K562 (cell line): ENCODE measurements around the gene CDK5RAP3. TPM values are rescaled to one million over a fixed set of nuclear protein-coding genes. Genes with fewer than 3 reads are reported as not detected.

ENCODE experiments used
- ZBTB40 ChIP-seq, 2 experiments: fragments of 450-650 bp in 1 of 2; sonication (generic) in 1 of 2; formaldehyde crosslinking in 1 of 2; IDR thresholded peaks; 2 replicates each; pipeline versions ENCODE4 v1.7.1 to v1.9.0; 2016 to 2022; ENCODE audit warnings: inconsistent platforms in 1 of 2, mild to moderate bottlenecking in 1 of 2, missing genetic modification reagents in 1 of 2
- polyA plus RNA-seq, 8 experiments: library from polyadenylated mRNA; depleted of rRNA in 4 of 8; stranded (reverse) in 5 of 8; unstranded in 3 of 8; fragments of >200 nt; fragmentation: Nextera tagmentation in 2 of 8; fragmentation: Illumina TruSeq in 1 of 8; extraction: Ambion mirVana in 2 of 8; extraction: Trizol in 1 of 8; gene quantifications; 2 replicates each; pipeline versions ENCODE4 v1.2.1 to v1.2.3, GENCODE V29; 2011 to 2014; ENCODE audit warnings: inconsistent platforms in 1 of 8, missing spikeins in 1 of 8
- total RNA-seq, 7 experiments: library from RNA; depleted of rRNA in 6 of 7; stranded (reverse); fragments of >200 nt in 6 of 7; fragmentation: Illumina TruSeq in 2 of 7; extraction: Trizol in 2 of 7; gene quantifications; 2 replicates each; pipeline versions ENCODE4 v1.2.1 to v1.2.3, GENCODE V29; 2011 to 2021; ENCODE audit warnings: low replicate concordance in 1 of 7

Gene CDK5RAP3
- total and polyA plus RNA-seq, 9 of the 15 experiments (the other 6 are each of a cell fraction or from before 2014, with no cell fraction given) = 44.2 to 202 (median 91.5) TPM

GRCh38 chr17:47996201-47996600 is 25.3 kb downstream of the CDK5RAP3 start (continued):
- no peak for TF ChIP-seq ZBTB40 (IDR thresholded peaks at IDR 0.05)
- no peak for TF ChIP-seq ZBTB40 (CRISPR knock-in tag; IDR thresholded peaks at IDR 0.05)
